GM19438 (cell line): ENCODE results near the gene SEC14L5.
"Not testable (repeated sequence)": the region's sequence is repeated elsewhere in the genome, so short reads cannot be mapped to it uniquely, and the experiment has no call there.

ENCODE experiments used
- ATAC-seq: cut with Tn5 transposase; IDR thresholded peaks from one replicate; pipeline ENCODE4 v1.9.1; 2021; ENCODE audit warnings: low read depth; ENCODE audit not compliant: unreplicated experiment

Gene SEC14L5

DNA sequence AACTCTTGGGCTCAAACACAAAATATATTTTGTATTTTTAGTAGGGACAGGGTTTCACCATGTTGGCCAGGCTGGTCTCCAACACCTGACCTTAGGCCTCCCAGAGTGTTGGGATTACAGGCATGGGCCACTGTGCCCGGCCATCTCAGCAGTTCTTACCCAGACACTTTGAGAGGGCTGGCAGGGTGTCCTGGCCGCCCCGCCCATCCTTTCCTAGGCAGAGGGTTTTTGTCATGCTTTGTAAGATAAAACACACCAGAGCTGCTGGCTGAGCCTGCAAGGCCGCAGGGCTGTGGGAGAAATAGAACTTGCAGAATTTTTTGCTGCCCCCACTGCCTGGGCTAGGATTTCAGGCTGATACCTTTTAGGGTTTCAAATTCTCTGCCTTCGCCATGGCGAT lies 29.9 kb upstream of the SEC14L5 start:
- ATAC-seq = no peak

DNA sequence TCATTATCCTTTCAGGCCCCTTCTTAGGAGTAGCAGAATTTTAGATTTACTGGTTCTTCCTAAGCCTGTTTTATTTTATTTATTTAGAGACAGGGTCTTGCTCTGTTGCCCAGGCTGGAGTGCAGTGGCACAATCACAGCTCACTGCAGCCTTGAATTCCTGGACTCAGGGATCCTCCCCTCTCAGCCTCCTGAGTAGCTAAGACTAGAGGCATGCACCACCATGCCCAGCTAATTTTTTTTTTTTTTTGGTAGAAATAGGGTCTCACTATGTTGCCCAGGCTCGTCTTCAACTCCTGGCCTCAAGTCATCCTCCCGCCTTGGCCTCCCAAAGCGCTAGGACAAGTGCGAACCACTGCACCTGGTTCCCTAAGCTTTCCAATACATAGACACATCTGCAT lies 28.5 kb upstream of the SEC14L5 start:
- not testable (repeated sequence) for ATAC-seq

- ATAC-seq = no peak
Measured at GRCh38 chr16:4931381-4931780, 26.7 kb upstream of the SEC14L5 start.

- no peak for ATAC-seq
Measured at GRCh38 chr16:4933433-4933832, 24.7 kb upstream of the SEC14L5 start.

GRCh38 chr16:4933871-4934395 lies 24.2 kb upstream of the SEC14L5 start:
- ATAC-seq = no peak

- no peak for ATAC-seq
Measured at GRCh38 chr16:4934591-4934990, 23.5 kb upstream of the SEC14L5 start.

GRCh38 chr16:4935241-4935855 lies 22.8 kb upstream of the SEC14L5 start:
- no peak for ATAC-seq

GRCh38 chr16:4936181-4936990 lies 21.7 kb upstream of the SEC14L5 start:
- ATAC-seq = no peak

DNA sequence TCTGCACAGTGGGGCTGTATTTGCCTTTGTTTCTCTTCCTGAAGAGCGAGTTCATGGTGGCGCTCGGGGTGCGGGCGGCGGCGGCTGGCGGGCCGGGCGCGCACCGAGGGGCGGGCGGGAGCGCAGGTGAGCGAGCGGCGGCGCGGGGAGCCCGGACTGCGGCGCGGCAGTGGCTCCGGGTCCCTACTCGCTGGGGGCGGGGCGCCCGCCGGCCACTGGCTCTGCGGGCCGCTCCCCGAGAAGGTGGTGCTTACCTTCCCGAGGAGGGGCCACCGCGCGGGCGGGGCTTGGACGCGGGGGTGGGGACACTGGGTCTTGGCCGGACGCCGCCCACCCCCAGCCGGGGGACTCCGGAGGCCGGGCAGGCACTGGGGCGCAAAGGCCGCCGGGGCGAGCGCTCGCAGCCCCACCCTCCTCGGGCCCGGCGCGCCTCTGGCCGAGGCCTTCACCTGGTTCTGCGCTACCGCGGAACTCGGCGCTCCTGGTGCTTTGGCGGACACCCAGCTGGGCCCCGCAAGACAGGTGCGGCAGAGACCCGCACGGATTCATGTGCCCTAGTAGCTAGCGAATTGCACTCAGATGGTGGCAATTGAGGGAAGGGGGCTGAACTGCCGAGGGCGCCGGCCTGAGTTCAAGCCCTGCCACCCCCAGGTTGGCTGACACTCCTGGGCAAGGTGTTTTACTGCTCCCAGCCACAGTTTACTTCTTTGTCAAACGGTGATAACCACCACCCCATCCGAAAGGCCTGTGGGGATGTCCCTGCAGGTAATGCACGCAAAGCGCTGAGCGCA lies 20.9 kb upstream of the SEC14L5 start, which contains the start of gene PPL:
Gene PPL, minus strand, starts transcription at position 158 of the 791 bp plus-strand sequence. Its CDS starts 103 bp downstream, at position 55.
- ATAC-seq = no peak

DNA sequence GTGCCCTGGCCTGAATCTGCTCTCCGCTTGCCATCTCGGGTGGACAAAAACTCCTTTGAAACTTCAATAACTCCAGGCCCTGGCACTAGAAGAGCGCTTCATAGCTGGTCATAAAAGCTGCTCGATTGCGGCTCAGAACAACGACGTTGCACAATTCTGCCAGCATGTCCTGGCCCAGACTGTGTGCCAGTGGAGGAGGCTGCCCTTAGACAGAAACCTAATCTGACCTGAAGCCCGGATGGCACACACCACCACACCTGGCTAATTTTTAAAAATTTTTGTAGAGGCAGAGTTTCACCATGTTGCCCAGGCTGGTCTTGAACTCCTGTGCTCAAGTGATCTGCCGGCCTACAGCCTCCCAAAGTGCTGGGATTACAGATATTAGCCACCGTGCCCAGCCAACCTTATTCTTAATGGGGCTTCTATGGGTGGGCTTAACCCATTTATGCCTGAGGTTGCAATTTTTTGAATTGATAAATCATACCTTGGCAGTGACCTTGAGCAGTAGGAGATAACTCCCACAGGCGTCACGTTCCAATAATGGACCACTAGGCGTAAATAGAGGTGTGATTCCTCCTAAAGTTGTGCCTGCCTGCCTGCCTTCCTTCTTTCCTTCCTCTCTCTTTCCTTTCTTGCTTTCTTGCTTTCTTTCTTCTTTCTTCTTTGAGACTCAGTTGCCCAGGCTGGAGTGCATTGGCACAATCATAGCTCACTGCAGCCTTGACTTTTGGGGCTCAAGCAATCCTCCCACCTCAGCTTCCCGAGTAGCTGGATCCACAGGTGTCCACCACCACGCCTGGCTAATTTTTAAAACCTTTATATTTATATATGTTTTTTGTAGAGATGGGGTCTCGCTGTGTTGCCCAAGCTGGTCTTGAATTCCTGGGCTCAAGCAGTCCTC lies 20.1 kb upstream of the SEC14L5 start:
- no peak for ATAC-seq

DNA sequence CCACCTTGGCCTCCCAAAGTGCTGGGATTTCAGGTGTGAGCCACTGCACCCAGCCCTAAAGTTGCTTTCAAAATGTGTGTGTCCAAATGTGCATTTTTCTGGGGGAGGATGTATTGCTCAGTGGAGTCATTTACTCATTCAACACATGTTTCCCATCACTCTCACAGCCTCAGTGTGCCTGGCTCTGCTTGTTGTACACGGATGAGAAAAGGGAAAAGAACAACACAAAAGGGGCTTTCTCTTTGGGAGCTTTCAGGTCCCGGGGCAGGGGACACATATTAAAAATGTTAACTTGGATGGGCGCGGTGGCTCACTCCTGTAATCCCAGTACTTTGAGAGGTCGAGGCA lies 19.5 kb upstream of the SEC14L5 start:
- no peak for ATAC-seq

DNA sequence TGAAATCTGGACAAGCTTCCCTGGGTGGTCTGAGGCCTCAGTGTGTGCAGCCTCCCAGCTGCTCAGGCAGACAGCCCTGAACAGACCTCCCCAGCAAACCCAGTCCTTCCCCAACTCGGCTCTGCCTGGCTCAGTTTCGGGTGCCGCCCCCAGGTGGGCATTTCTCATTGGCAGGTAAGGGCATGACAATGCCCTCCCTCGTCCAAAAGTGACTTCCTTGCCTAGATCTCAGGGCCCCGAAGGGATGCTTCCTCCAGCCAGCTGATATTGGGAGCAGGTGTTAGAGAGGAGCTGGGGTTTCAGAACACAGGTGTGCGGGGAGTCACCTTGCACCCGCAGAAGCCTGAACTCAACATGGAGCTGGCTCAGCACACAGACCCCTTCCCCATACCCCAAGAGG lies 17.4 kb upstream of the SEC14L5 start:
- no peak for ATAC-seq

- no peak for ATAC-seq
Measured at GRCh38 chr16:4942481-4942880, 15.6 kb upstream of the SEC14L5 start.

- ATAC-seq = no peak
Measured at GRCh38 chr16:4944333-4945281, 13.5 kb upstream of the SEC14L5 start.

DNA sequence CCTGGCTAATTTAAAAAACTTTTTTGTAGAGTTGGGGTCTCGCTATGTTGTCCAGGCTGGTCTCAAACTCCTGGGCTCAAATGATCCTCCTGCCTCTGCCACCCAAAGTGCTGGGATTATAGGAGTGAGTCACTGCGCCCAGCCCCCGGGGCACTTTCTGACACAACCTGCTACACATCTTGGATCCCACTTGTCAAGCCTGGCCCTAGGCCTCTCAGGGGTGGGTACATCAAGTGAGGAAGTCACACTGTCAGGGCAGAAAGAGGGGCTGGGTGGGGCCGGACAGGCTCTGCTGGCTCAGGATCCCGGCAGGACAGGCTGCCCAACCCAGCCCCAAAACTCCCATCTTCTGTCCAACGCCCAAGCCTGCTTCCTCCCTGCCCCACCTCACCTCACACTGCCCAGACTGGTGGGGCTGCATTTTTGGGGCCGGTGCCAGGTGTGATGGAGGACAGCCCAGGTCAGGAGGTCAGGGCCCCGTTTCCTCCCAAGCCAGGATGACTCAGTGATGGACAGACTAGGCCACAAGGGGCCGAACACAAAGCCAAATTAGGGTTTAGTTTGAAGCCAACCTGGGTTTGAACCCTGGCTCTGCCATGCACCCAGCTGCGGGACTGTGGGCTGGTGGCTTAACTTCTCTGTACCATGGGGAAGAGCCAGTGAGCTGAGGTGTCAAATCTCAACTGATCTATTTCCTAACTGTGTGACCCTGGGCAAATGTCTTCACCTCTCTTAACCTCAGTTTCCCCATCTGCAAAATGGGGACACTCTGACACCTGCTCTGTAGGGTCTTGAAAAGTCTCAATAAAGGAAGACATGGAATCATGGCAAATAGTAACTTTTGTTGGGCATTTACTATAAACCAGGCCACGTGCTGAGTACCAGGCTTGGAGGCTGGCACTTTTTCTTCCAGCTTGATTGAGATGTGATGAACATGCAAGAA lies 12.3 kb upstream of the SEC14L5 start:
- no peak for ATAC-seq

GRCh38 chr16:4946917-4947316 lies 11.2 kb upstream of the SEC14L5 start:
- no peak for ATAC-seq

DNA sequence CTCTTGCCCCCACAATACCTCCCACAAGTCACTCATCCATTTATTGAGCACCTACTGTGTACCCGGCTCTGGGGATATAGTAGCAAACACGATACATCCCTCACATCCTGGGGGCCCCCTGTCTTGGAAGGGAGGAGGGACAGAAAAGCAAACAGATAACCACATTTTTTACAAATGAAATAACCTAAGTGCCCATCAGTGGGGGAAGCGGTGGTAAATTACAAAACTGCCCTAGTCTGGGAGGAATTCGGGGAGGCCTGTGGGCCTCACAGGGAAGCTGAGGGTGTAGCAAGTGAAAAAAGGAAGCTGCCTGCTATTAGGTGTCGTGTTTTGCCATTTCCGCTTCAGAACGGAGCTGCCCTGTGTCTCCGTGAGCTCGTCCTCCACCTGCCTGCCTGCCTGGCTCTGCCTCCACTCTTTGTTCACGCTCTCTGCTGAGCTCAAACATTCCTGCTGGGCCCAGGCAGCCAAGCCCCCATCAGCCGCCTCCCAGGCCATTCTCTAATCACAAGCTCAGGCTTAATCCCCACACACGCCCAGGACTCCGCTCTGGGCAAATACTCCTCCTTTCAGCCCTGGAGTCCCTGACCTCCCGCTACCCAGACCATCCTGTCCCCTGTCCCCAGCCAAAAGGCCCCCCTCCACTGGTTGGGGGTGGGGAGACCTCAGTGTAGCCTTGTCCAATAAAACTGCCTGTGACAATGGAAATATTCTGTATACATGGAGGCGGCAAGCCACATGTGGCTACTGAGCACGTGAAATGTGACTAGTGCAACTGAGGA lies 10.2 kb upstream of the SEC14L5 start:
- no peak for ATAC-seq
